GM12801 (cell line): ENCODE results near the gene LAMB2.

Source experiments
- TF ChIP-seq, protein P1 (sequence below): IDR thresholded peaks from one replicate; pipeline ENCODE4 v1.5.1; 2011; ENCODE audit warnings: control low read depth; ENCODE audit not compliant: insufficient read length; ENCODE audit errors: extremely low read depth

The LAMB2 gene

DNA sequence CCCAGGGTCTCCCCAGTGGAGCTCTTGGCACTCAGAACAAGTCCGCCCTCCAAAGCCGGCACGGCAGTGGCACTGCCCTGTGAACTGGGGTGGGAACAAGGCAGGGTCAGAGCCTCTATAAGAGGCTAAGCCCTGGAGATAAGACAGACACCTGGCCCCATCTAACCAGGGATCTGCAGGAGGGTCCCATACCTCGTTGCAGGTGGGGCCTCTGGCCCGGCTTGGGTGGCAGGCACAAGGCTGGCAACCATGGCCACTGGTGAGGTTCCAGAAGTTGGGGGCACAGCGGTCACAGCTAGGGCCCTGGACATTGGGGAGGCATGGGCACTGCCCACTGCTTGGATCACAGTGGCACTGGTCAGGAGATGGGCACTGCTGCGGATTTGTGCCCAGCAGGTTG, 8.6 kb downstream of the LAMB2 start:
- TF ChIP-seq, protein P1, sequence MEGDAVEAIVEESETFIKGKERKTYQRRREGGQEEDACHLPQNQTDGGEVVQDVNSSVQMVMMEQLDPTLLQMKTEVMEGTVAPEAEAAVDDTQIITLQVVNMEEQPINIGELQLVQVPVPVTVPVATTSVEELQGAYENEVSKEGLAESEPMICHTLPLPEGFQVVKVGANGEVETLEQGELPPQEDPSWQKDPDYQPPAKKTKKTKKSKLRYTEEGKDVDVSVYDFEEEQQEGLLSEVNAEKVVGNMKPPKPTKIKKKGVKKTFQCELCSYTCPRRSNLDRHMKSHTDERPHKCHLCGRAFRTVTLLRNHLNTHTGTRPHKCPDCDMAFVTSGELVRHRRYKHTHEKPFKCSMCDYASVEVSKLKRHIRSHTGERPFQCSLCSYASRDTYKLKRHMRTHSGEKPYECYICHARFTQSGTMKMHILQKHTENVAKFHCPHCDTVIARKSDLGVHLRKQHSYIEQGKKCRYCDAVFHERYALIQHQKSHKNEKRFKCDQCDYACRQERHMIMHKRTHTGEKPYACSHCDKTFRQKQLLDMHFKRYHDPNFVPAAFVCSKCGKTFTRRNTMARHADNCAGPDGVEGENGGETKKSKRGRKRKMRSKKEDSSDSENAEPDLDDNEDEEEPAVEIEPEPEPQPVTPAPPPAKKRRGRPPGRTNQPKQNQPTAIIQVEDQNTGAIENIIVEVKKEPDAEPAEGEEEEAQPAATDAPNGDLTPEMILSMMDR, result no peak

DNA sequence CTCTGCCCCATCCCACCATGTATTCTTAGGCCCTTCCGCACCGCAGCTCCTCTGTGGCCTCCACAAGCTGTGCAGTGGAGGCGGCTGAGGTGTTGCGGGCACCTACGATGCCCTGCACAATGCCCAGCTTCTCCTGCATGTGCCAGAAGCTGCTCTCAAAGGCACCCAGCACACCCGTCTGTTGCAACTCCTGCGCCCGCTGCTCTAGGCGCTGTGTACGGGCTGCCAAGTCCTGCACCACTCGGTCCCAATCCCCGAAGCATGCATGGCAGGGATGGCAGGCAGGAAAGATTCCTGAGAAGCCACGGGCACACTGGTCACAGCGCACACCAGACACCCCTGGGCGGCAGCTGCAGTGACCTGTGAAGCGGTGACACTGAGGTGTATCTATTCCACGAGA, 9.2 kb downstream of the LAMB2 start:
- TF ChIP-seq, protein P1, result no peak

DNA sequence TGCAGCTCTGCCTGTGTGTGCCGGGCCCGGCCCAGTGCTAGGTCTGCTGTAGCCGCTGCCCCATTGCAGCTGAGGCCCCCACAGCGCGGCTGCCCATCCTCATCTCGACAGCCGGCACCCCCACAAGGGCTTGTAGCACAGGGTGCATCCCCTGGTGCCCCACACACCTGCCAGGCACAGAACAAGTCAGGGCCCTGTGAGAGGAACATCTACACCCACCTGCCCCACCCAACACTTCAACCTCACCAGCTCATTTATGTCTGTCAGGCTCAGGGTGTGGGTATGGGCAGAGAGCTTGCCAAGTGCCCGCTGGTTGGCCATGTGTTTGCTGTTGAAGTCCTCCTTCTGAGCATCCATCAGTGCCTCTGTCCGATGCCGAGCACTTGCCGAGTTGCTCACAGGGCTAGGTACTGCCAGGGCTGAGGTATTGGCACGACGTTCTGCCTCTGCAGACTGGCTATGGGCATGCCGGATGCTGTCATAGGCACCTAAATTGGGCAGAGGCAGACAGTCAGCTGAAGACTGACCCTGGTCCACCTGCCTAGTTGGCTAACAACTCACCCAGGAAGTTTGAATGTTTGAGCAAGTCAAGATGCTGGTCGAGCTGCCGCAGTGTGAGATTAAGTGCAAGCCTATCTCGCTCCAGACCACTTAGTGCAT, 9.8 kb downstream of the LAMB2 start:
- TF ChIP-seq, protein P1, result no peak

DNA sequence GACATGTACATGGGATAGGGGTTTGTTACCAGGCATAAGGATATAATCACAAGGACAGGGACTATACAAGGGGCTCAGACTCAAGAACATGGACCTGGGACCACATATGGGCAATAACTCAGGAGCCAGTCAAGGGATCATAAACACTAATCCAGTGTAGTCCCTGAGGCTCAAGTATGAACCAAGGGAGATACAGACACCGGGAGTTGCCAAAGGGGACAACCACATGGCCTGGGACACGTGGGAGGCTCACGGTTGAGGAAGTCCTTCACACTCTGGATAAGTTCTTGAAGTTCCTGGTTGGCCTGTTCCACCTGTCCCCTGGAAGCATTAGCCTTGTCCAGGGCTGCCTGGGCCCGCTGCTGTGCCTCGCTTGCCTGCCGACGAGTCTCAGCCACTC, 10.4 kb downstream of the LAMB2 start:
- TF ChIP-seq, protein P1, result no peak

DNA sequence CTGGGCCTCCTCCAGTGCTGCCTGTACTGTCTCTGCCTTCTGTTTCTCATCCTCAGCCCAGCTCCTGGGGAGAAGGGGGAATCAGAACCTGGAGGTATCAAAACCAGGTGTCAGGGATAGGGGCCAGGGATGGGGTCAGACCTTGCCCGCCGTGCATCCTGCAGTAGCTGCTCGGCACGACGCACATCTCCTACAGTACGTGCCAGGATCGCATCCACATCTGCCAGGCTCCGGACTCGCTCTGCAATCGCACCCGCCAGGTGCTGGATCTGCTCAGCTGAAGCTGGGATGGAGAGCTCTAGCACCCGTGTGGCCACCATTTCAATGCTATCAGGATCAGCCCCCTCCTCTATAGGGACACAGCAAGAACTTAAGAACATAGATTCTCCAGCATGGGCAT, 10.8 kb downstream of the LAMB2 start:
- TF ChIP-seq, protein P1, result no peak

DNA sequence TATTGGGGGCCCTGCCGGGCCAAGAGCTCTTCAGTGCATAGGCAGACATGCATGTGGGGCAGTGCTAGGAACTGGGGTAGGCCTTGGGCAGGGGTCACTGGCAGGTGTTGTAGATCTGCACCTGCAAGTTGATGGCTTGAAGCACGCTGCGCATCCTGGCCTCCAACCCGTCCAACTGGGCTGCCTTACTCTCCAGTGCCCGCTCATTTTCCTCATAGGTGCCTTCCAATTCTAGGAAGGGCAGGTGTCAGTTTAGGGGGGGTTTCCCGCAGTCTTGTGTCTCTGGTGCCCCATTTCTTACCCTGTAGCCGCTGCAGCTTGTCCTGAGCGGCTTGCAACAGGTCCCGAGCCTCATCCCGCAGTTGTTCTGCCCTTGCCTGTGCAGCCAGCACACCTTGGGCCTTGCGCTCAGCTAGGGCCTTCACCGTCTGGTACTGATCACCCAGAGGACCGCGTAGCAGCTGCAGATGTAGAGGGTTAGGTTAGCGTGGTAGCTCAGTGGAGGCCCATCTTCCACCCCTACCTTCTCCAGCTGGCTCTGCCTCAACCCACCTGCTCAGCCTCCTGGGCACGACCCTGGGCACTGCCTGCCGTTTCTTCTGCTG, 11.6 kb downstream of the LAMB2 start:
- TF ChIP-seq, protein P1, result no peak

DNA sequence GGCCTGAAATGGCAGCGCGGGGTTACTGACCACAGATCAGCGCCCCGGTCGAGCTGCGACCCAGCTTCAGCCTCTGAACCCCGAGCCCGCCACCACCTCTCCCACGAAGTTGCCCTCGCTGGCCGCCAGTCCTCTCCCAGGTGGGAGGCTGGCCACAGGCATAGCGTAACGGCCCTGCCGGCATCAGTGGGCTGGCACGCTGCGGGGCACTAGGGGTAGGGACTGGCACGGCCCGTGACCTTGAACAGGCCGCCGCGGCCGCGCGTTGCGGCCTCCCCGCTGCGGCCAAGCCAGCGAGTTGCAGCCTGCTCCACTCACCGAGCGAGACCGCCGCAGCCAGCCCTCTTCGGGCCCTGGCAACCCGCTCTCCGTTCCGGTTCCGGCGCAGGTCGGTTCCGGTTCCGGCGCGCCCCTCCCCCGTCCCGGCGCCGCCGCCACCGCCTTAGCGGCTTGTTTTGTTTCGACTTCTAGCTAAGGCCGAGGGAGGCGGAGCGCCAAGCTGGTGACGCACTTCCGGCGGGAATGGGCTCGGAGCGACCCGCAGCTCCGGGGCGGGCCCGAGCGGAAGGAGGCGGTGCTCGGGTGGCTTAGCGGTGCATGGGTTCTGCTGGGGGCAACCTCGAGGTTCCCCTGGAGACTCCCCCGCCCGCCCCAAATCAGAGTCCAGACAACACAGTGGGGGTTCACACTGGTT, 12.3 kb downstream of the LAMB2 start, which contains the start of gene USP19:
Gene USP19, minus strand, starts transcription at position 386 of the 694 bp plus-strand sequence. CDS start 1,678 bp downstream, outside the sequence.
- TF ChIP-seq, protein P1, result no peak
